Neuron (in vitro differentiated cells): Measurements from ENCODE around the gene PCCA.
"Not testable (repeated sequence)": the region's sequence is repeated elsewhere in the genome, so short reads cannot be mapped to it uniquely, and the experiment has no call there.

Experiments used
- H2AFZ ChIP-seq: one replicate; pipeline ENCODE4 v1.6.1; 2013; ENCODE audit warnings: low read depth, mild to moderate bottlenecking, inconsistent platforms, low read length, moderate library complexity
- H3K27me3 ChIP-seq: one replicate; pipeline ENCODE4 v1.6.1; 2013; ENCODE audit warnings: low read length; ENCODE audit not compliant: insufficient read depth
- H3K36me3 ChIP-seq: one replicate; pipeline ENCODE4 v1.6.1; 2013; ENCODE audit warnings: low read length; ENCODE audit not compliant: insufficient read depth
- H3K4me1 ChIP-seq: one replicate; pipeline ENCODE4 v1.6.1; 2013; ENCODE audit warnings: low read length; ENCODE audit not compliant: insufficient read depth
- H3K4me3 ChIP-seq: 2 replicates; pipeline ENCODE4 v1.5.1; 2013; ENCODE audit warnings: mild to moderate bottlenecking, low read length, moderate library complexity
- H3K9me3 ChIP-seq: one replicate; pipeline ENCODE4 v1.6.1; 2013; ENCODE audit warnings: low read length

The PCCA gene

DNA sequence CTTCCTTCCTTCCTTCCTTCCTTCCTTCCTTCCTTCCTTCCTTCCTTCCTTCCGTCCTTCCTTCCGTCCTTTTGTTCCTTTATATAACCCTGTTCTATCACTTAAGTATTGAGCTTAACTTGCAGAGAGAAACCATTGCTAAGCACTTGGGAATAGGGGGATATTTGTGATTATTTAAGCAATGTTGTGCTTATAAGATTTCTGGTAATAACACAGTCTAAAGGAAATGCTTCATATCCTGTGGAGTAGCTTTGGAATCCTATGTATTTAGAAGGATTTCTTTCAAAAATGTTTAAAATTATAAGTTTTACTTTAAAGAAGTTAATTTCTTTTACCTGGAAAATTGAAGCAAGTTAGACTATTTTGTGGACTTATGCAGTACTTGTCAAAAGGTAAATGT lies 209.8 kb downstream of the PCCA start:
- Histone ChIP-seq H3K36me3 (peaks cover 3% of the 10 kb centered on the region), H3K4me3 (no peak overlapping the region), H2AFZ (no peak overlapping the region), H3K4me1 (peaks cover 2% of the 10 kb centered on the region), H3K27me3 (no peaks in the 10 kb centered on the region), H3K9me3 (no peaks in the 10 kb centered on the region)

DNA sequence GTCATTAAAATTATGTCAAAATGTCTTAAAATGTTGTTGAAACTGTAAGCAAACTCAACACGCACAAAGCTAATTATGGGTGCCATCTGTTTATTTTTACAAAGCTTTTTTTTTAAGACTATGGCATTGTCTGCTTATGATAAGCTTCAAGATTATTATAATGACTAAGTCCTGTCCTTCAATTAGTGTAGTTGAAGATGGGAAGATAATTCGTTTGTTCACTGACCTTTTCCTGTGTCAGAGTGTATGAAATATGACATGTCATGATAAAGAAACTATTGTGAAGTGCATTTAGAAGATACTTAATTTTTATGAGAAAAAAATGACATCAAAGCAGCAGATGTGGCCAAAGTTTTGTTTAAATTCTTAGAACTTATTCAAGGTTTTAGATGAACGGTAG lies 211.3 kb downstream of the PCCA start:
- Histone ChIP-seq H3K4me3 (no peak overlapping the region), H3K4me1 (peaks cover 13% of the 10 kb centered on the region), H2AFZ (no peak overlapping the region), H3K27me3 (no peaks in the 10 kb centered on the region), H3K9me3 (no peaks in the 10 kb centered on the region), H3K36me3 (peaks cover 3% of the 10 kb centered on the region)

DNA sequence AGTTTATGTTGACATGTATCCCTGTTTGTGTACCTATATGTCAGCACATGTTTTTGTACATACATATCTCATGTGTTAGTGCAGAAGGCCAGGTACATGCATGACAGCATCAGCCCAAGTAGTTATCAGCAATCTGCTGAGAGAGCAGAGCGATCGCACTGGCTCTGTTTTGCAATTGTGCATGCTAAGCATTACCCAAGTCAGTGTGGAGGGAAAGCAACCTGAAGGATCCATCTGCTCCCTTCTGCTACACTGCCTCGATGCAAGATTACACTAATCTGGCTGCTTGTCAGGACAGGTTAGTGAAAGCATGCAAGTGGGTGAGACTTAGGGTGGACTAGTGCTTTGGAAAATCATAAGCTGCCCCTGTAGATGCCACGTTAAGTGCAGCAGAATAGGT lies 211.8 kb downstream of the PCCA start:
- no peaks in the 10 kb centered on the region for H3K9me3 ChIP-seq
- H3K4me3 ChIP-seq, result no peak overlapping the region
- peaks cover 13% of the 10 kb centered on the region for H3K4me1 ChIP-seq
- no peak overlapping the region for H2AFZ ChIP-seq
- H3K27me3 ChIP-seq, result no peaks in the 10 kb centered on the region
- H3K36me3 ChIP-seq, result no peaks in the 10 kb centered on the region

DNA sequence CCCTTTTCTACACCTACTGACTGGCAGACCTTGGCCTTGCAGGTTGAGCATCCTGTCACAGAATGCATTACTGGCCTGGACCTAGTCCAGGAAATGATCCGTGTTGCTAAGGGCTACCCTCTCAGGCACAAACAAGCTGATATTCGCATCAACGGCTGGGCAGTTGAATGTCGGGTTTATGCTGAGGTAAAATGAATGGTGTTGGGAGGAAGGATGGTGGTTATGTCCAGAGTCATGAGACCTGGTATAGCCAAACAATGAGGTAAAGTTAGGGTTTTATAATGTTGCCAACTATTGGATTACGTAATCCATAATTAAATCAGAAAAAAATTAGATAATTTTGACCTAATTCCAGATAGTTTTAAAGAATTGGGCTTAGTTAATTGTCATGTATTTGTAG lies 212.5 kb downstream of the PCCA start:
- Histone ChIP-seq H2AFZ (no peak overlapping the region), H3K27me3 (no peaks in the 10 kb centered on the region), H3K4me1 (peaks cover 18% of the 10 kb centered on the region), H3K9me3 (no peaks in the 10 kb centered on the region), H3K36me3 (no peaks in the 10 kb centered on the region), H3K4me3 (no peak overlapping the region)

DNA sequence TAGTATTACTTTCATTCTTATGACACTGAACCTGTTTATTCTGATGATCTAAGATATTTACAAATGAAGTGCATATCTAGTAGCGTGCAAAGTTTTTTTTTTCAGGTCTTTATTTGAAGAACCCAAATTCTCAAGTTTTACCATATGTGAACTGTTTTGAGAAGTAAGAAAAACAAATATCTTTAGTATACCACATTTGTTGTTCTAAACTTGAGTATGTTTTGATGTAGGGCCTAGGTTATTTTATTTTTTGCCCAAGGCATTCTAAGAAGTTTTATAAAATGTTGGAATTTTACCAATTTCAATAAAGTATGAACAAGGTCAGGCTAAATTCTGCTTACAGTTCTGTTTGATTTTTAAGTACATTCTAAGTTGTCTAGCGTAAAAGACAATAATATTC lies 213.5 kb downstream of the PCCA start:
- H3K27me3 ChIP-seq, result no peaks in the 10 kb centered on the region
- H3K9me3 ChIP-seq, result no peaks in the 10 kb centered on the region
- H3K4me3 ChIP-seq, result no peak overlapping the region
- peaks cover 19% of the 10 kb centered on the region for H3K4me1 ChIP-seq
- H2AFZ ChIP-seq, result no peak overlapping the region
- H3K36me3 ChIP-seq, result no peaks in the 10 kb centered on the region

DNA sequence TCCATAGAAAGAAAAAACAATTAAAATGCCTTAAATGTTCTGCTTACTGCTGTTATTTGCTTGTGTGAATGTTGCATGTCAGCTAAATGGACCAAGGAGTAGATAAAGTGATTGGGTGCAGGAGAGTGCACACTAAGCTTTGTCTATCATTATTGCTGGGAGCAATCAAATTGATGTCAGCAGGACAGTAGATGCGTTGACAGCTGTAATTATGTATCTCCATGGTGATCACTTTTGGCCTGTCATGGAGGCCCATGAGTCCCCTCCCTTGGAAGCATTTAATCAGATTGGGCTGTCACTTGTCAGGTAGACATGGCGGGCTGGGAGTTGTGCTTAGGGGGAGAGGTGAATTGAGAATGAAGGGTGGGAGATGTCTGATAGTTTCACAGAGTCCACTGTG lies 215.3 kb downstream of the PCCA start:
- no peaks in the 10 kb centered on the region for H3K9me3 ChIP-seq
- H2AFZ ChIP-seq, result no peak overlapping the region
- H3K27me3 ChIP-seq, result no peaks in the 10 kb centered on the region
- peaks cover under 1% of the 10 kb centered on the region for H3K36me3 ChIP-seq
- H3K4me3 ChIP-seq, result no peak overlapping the region
- peaks cover 19% of the 10 kb centered on the region for H3K4me1 ChIP-seq

DNA sequence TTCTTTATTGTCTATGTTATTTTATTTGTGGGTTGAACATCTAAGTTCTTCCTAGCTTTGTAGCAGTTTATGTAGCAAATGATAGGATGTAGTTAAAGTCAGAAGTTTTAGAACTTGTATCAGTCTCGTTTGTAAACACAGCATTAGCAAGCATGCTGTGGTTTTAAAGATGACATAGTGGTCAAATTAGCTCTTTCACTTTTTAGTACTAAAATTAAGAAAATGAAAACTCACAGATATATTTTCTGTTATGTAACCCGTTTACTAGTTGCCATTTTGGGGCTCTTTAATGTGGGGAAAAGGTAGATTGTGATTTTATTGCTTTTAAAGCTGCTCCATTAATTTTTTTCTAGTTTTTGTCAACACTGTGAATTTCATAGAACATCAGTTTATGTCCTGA lies 216.5 kb downstream of the PCCA start:
- H3K4me1 ChIP-seq, result peaks cover 19% of the 10 kb centered on the region
- H3K9me3 ChIP-seq, result no peaks in the 10 kb centered on the region
- H3K4me3 ChIP-seq, result no peak overlapping the region
- H3K27me3 ChIP-seq, result no peaks in the 10 kb centered on the region
- H2AFZ ChIP-seq, result no peak overlapping the region
- peaks cover 3% of the 10 kb centered on the region for H3K36me3 ChIP-seq

DNA sequence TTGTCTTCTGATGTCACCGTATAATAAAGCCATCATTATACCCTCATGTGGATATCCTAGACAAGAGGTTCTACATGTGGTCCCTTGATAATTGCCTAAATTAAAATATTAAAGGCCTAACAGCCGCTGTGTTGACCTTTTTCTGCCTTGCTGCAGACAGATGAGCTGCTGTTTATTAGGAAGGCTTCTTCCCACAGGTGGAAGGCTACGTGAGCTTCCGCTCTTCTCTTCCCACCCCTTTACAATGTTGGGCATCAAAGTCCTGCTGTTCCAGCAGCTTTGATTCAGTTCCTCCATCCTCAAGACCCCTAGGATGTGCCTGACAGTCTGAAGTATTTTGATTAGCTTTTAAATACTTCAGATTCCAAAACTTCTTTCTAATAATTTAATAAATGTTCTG lies 217.1 kb downstream of the PCCA start:
- peaks cover 3% of the 10 kb centered on the region for H3K36me3 ChIP-seq
- peaks cover 19% of the 10 kb centered on the region for H3K4me1 ChIP-seq
- H3K27me3 ChIP-seq, result no peaks in the 10 kb centered on the region
- H3K4me3 ChIP-seq, result no peak overlapping the region
- no peak overlapping the region for H2AFZ ChIP-seq
- no peaks in the 10 kb centered on the region for H3K9me3 ChIP-seq

DNA sequence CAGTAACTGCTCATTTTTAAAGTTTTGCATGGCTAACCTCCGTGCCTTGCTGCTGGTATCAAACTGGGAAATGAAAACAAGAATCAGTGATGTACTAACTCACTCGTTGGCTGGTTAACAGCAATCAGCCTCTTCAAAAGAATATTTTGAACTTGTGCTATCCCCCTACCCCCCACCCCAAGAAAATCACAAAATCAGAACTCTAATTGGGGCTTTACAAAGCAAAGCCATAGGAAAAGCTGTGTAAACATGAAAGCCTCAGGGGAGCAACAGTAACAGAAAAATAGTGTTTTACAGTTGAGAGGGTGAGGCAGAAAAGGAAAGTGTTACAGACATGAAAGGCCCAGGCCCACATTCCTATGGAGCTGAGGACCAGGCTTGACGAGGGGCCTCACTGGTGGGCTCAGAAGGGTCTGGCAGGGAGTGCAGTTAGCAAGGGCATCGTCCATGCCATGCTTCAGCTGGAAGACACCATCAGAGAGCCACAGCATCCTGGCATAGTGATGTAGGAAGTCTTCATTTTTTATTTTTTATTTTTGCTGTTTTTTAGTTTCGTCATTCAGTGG lies 217.6 kb downstream of the PCCA start:
- Histone ChIP-seq H3K36me3 (peaks cover 3% of the 10 kb centered on the region), H2AFZ (no peak overlapping the region), H3K4me1 (peaks cover 19% of the 10 kb centered on the region), H3K27me3 (no peaks in the 10 kb centered on the region), H3K4me3 (no peak overlapping the region), H3K9me3 (no peaks in the 10 kb centered on the region)

DNA sequence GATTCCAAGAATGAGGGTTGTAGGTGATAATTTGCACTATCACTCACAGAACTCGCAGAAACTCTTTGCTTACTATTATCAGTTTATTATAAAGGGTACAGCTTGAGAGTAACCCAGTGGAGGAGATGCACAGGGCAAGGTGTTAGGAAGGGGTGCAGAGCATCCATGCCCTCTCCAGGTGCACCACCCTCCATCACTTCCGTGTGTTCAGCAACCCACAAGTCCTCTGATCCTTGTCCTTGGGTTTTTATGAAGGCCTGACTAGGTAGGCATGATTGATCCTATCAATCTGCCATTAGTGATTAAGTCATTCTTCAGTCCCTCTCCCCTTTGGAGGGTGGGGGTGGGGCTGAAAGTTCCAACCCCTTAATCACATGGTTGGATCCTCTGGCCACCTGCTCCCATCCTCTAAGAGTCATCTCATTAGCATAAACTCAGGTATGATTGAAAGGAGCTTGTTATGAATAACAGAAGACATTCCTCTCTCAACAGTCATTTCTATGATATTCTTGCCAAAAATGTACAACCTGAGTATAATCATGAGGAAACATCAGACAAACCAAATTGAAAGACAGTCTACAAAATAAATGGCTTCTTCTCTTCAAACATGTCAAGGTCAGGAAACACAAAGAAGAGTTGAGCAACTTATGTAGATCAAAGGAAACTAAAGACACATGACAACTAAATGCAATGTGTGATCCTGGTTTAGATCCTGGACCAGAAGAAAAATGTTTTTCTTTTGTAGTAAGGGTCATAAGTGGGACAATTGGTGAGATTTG lies 225.4 kb downstream of the PCCA start:
- Histone ChIP-seq H3K36me3 (peaks cover 15% of the 10 kb centered on the region), H3K27me3 (no peaks in the 10 kb centered on the region), H2AFZ (no peak overlapping the region)

DNA sequence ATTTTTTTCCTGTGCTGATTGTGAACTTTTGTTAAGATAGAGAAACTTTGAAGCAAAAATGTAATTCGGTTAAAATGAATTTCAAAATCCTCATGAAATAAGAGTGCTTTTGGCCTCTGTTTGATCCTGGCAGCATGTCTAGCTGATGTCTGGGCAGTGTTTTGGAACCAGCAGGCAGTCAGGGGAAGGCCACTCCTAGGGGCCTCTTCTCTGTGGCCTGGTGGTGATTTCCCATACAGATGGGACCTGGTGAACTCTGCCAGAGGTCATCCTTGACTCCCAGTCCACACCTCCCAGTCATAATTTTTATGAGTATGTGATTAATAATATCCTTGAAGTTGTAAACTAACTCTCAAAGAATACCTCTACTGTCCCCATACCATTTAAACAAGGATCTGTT lies 226.6 kb downstream of the PCCA start:
- H3K4me1 ChIP-seq, result no peaks in the 10 kb centered on the region
- H2AFZ ChIP-seq, result no peak overlapping the region
- H3K36me3 ChIP-seq, result peaks cover 14% of the 10 kb centered on the region
- peaks cover 10% of the 10 kb centered on the region for H3K9me3 ChIP-seq
- no peak overlapping the region for H3K4me3 ChIP-seq
- no peaks in the 10 kb centered on the region for H3K27me3 ChIP-seq

More for the DNA sequence above, 225.4 kb downstream of the PCCA start:
- Histone ChIP-seq H3K9me3 (peaks cover 10% of the 10 kb centered on the region), H3K4me3 (no peak overlapping the region), H3K4me1 (no peaks in the 10 kb centered on the region)

DNA sequence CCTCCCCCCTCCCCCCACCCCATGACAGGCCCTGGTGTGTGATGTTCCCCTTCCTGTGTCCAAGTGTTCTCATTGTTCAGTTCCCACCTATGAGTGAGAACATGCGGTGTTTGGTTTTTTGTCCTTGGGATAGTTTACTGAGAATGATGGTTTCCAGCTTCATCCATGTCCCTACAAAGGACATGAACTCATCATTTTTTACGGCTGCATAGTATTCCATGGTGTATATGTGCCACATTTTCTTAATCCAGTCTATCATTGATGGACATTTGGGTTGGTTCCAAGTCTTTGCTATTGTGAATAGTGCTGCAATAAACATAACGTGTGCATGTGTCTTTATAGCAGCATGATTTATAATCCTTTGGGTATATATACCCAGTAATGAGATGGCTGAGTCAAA lies 229.6 kb downstream of the PCCA start:
- peaks cover 25% of the 10 kb centered on the region for H3K36me3 ChIP-seq
- not testable (repeated sequence) for H2AFZ ChIP-seq, H3K4me1 ChIP-seq, H3K4me3 ChIP-seq, H3K9me3 ChIP-seq, H3K27me3 ChIP-seq

DNA sequence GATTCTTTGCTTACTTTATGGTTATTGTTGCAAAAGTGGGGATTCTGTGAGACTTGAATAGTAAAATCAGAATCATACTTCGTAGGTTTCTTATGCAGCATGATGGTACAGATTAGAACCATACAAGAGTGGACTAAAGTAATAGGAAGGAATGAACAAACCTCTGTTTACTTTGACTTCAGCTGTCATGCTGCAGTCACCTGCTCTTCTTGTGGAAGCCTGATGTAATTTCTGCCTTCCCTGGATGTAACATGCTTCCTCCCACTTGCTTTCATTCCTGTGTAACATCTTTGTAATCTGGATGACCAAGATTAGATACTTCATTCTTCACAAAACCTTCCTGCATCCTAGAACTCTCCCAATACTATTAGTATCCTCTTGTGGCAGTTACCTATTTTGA lies 235.0 kb downstream of the PCCA start:
- H3K27me3 ChIP-seq, result no peaks in the 10 kb centered on the region
- no peak overlapping the region for H2AFZ ChIP-seq
- H3K36me3 ChIP-seq, result peaks cover 40% of the 10 kb centered on the region
- H3K4me1 ChIP-seq, result no peaks in the 10 kb centered on the region
- no peak overlapping the region for H3K4me3 ChIP-seq
- peaks cover 4% of the 10 kb centered on the region for H3K9me3 ChIP-seq

DNA sequence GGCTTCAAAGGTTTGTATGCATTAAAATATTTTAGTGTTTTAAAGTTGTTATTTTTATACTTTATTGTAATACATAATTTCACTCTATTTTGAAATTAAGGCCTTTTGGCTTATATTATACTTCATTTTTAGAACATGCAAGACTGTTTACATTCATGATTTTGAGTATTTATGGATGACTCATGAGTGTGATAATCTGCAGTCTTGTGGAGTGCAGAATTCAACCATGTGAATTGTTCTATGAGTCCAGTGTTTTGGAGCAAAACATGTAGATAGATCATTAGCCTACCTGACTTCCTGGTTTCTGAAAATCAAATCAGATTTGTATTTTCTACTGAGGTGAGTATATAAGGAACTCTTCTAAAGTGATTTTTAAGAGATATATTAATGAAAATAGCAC lies 241.8 kb downstream of the PCCA start:
- H3K9me3 ChIP-seq, result peaks cover 18% of the 10 kb centered on the region

More for the DNA sequence above, 241.8 kb downstream of the PCCA start:
- Histone ChIP-seq H3K36me3 (peaks cover 40% of the 10 kb centered on the region), H3K4me1 (no peaks in the 10 kb centered on the region), H3K27me3 (no peaks in the 10 kb centered on the region), H2AFZ (no peak overlapping the region), H3K4me3 (no peak overlapping the region)
